GM21723 (cell line): Measurements from ENCODE around the gene E2F1.

Source experiments
- ATAC-seq: cut with Tn5 transposase; IDR thresholded peaks from one replicate; pipeline ENCODE4 v1.9.1; 2021; ENCODE audit warnings: mild to moderate bottlenecking, moderate library complexity; ENCODE audit not compliant: unreplicated experiment

The E2F1 gene

GRCh38 chr20:33687993-33688937 is 2.1 kb upstream of the E2F1 start:
- no peak for ATAC-seq

DNA sequence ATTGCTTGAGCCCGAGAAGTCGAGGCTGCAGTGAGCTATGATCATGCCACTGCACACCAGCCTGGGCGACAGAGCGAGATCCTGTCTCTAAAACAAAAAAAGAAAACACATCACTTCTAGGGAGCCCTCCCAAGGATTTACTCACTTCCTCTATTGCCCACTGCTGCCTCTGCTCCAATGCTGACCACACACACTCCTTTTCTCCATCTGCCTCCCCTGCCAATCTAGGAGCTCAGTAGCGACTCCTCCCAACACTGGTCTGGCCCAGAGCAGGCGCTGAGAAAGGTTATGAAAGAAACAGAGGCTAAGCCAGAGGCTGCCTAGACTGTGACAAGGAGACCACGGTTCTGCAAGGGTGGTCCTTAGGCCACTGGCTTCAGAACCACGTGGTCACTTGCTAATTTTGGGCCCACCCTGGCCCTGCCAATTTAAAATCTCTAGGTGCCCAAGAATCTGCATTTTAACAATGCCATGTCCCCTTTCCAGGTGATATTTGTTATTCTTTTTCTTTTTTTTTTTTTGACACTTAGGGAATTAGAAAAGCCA is 1.3 kb upstream of the E2F1 start:
- ATAC-seq, result no peak

GRCh38 chr20:33686984-33687366 is 790 bp upstream of the E2F1 start:
- no peak for ATAC-seq

GRCh38 chr20:33685328-33686099 is 671 bp downstream of the E2F1 start:
- peak; percentile 47 for ATAC-seq

DNA sequence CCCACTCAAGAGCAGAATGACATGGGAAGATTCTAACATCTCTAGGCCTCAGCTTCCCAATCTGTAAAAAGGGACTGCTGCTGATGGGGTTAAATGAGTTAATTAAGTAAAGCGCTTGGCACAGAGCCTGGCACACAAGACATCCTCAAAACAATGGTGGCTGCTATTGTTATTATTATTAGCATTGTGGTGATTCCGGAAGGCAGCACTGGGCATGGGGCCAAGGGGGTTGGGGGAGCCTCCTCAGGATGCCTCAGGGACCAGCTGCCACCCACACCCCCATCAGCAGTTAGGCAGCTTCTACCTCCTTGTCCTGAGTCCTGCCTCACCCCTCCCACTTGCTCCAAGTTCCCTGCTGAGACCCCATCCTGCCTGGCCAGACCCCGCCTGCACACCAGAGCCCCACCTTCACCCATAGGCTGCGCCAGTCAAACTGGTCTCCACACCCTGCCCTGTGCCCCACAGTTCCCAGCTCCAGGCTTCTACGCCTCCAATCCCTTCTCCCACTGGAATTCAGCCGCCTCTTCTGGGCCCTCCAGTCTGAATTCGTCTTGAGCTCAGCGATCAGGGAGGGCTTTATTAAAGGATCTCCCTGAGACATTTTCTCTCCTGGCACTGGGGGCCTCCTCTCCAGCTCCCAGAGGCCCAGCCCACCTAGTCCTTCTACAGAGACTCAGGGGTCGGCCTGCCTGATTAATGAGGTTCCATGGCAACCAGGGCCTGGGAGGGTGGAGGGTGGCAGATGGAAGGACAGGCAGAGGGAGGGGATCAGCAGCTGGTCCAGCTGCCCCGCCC is 1.5 kb downstream of the E2F1 start:
- no peak for ATAC-seq

DNA sequence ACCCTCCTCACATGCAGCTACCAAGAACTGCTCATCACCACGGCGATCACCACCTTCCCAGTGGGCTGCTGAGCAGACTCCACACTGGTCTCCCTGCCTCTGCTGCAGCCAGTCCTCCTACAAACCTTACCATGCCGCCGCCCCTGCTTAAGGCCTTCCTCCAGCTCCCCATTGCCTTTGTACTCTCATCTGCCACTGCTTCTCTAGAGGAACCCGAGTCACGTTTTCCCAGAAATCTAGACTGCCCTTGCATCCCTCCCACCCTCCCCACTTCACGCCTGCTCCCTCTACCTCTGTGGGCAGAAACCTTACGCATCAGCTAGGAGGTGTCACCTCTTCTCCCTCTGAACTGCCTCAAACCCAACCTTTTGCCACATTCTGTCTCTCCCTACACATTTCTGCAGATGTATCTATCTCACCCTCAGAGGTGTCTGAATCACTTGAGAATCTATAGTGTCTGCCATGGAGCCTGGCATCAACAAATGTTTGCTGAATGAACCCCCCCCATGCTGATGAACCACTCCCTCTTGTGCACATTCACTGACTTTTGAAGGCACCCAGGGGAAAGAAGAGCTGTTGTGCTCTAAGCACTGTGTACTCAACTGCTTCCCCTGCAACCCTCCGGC is 4.3 kb downstream of the E2F1 start:
- no peak for ATAC-seq

GRCh38 chr20:33681288-33681687 is 4.9 kb downstream of the E2F1 start:
- no peak for ATAC-seq

DNA sequence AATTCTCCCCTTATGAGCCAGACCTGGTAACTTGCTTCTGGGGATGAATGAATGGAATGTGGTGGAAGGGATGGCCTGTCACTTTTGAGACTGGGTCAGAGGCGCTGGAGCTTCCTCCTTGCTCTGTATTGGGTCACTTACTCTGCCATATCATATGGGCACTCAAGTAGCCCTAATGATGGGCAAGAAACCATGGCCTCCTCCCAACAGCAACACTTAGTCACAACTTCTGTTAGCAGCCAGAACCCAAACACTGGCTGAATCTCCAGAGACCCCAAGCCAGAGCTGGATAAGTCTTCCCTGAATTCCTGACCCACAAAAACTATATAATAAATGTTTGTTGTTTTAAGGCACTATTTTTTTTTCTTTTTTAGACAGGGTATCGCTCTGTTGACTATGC is 5.5 kb downstream of the E2F1 start:
- ATAC-seq, result no peak

DNA sequence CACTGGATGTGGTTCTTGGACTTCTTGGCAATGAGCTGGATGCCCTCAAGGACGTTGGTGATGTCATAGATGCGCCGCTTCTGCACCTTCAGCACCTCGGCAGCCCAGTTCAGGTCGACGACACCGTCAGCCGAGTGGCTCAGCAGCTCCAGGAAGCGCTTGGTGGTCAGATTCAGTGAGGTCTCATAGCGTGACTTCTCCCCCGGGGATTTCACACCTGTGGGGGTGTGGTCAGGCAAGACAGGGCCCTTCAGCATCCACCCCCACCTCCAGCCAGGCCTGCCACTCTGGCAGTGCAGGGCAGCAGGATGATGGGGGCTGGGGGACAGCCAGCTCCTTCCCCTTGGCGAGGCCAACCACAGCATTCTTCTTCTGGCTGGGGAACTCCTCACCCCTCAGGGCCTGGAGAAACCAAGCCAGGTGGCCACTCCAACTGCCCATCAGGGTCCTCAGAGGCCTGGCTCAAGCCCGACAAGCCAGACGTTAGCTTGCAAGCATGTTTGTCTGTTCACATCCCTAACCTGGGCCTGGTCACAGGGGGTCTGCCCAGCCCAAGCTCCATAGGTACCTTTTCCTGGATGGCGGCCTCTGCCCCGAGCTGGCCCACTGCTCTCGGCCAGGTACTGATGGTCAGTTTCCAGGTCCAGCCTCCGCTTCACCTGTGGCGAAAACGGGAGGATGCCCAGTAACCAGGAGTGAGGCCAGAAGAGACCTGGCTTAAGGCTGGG is 6.3 kb downstream of the E2F1 start:
- ATAC-seq, result peak; percentile 53

DNA sequence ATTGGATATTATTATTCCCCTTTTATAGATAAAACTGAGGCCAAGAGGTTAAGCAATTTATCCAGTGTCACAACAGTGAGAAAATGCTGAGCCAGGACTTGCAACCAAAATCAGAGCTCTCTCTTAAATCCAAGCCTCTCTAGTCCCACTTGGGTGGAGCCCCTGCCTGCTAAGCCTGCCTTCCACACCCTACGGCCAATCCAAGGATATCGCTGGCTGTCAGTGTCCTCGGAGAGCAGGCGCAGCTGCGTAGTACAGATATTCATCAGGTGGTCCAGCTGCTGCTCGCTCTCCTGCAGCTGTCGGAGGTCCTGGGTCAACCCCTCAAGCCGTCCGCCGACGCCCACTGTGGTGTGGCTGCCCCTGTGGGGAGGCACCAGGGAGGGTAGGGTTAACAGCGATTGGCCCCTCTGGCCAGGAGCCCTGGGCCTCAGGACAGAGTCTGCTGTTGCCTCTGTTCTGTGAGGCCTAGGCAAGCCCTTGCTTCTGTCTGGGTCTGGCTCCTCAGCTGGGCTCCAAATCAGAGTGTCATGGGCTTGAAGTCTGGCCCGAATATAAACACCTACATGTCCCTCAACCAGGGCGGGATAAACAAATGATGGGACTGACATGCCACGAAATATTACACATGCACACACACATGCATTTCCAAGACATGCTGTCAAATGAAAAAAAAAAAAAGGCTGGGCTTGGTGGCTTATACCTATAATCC is 8.0 kb downstream of the E2F1 start:
- no peak for ATAC-seq

DNA sequence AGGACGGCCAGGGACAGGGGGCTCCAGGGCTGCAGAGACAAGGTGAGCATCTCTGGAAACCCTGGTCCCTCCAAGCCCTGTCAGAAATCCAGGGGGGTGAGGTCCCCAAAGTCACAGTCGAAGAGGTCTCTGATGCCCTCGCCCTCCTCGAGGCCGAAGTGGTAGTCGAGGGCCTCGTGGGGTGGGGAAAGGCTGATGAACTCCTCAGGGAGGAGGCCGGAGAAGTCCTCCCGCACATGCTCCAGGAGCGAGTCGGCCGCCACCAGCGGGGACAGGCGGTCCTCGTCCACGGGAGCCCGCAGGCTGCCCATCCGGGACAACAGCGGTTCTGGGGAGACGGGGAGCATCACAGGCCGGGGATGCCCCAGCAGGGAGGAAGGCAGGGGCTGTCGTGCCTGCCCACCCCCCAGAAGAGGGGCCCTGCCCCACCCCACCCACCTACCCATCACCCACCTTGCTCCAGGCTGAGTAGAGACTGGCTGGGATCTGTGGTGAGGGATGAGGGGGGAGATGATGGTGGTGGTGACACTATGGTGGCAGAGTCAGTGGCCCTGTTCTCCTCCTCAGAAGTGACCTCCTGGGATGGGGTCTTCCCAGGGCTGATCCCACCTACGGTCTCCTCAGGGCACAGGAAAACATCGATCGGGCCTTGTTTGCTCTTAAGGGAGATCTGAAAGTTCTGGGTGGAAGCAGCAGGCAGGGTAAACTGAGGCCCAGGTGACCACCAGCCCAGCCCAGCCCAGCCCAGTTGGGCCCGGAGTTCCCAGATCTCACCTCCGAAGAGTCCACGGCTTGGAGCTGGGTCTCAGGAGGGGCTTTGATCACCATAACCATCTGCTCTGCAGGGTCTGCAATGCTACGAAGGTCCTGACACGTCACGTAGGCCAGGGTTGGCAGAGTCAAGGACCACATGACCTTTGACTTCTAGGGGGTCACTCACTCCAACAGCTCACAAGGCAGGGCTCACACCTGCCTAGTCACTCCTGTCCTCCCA is 9.2 kb downstream of the E2F1 start:
- ATAC-seq, result no peak

- no peak for ATAC-seq
These were observed 10.1 kb downstream of the E2F1 start for GRCh38 chr20:33676121-33676520.

- no peak for ATAC-seq
These were observed 10.8 kb downstream of the E2F1 start for GRCh38 chr20:33675136-33675959.

- peak; percentile 65 for ATAC-seq
These were observed 11.7 kb downstream of the E2F1 start, which contains the start of gene NECAB3 for GRCh38 chr20:33674294-33675135. NECAB3 (minus strand) TSS chr20:33674428; CDS start chr20:33674352, 76 bp downstream.

DNA sequence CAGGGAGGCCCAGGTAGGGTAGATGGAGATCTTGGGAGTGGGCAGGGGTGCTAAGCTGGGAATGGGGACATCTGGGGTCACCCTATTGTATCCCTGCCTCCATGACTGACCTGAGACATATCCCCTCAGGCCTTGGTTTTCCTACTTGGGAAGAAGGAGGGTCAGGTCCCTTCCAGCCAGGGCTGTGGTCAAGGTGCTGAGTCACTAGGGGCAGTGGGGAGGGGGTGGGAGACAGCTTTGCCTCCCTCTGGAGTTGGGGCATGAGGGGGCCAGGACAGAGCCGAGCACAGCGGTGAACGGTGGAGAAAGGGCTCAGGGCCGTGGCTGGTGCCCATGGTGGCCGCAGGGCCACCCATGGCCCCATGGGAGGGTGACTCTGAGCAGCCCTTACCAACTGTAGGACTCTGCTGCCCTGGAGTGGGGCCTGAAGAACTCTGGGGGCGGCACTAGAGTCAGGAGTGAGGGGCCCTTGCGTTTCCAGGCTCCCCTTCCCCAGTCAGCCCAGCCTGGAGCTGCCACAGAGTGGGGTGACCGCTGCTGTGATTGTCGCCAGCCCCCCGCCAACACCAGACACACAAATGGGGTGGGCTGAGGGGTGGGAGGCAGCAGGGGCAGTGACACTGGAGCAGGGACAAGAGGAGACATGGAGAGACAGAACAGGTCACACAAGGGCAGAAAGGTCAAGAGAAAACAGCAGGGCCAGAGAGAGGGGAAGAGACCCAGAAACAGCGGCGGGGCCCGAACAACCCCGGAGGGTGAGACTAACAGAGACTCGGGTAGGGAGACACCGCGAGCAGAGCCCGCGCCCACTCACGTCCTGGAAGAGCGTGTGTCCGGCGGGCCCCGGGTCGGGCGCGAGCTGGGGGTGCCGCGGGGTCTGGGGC is 12.5 kb downstream of the E2F1 start:
- no peak for ATAC-seq
